Lower leg skin (tissue), 3 donors: ENCODE results near the gene GNB1L.

Experiments
- CTCF ChIP-seq, 3 donors: fragments of 450-650 bp; IDR thresholded peaks; one replicate each; pipeline ENCODE4 v1.5.1; 2016; ENCODE audit warnings: antibody characterized with exemption in 3 of 3, mild to moderate bottlenecking in 3 of 3, moderate library complexity in 2 of 3
- POLR2A ChIP-seq, 2 donors: fragments of 450-650 bp; IDR thresholded peaks; one replicate each; pipeline ENCODE4 v1.6.1; 2016 to 2017; ENCODE audit warnings: antibody characterized with exemption in 2 of 2, mild to moderate bottlenecking in 1 of 2, moderate library complexity in 1 of 2

- no peak for TF ChIP-seq CTCF (IDR thresholded peaks at IDR 0.05)
- TF ChIP-seq POLR2A (IDR thresholded peaks at IDR 0.05): no peak
Observed at GRCh38 chr22:19761725-19762567, 92.7 kb downstream of the GNB1L start.
